HepG2 (cell line): ENCODE measurements around the gene MLX. TPM values are rescaled to one million over a fixed set of nuclear protein-coding genes. Genes with fewer than 3 reads are reported as not detected.
A peak's percentile ranks its signal among the peaks of the same experiment; 100 is the strongest.

ENCODE experiments used
- ATAC-seq: fragments of 200-7000 bp; cut with Tn5 transposase; 3 replicates; pipeline ENCODE4 v1.9.1; 2020; ENCODE audit warnings: mild to moderate bottlenecking, moderate library complexity
- BruUV-seq: library from RNA; stranded (reverse); fragments of 400-500 nt; replicated peaks from 2 replicates; lab custom pipeline; 2021; lab: Mats Ljungman, UMichigan
- CTCF ChIA-PET: fragments of 300-600 bp; formaldehyde crosslinking; extraction: SDS; loops from one replicate; lab custom pipeline; 2021; ENCODE audit warnings: low total read pairs, inconsistent platforms, low intra/inter-chr PET ratio; lab: Yijun Ruan, JAX
- POLR2A ChIA-PET: fragments of 350-600 bp; sonication (Branson Sonifier 250); formaldehyde crosslinking; loops from one replicate; lab custom pipeline; 2020; ENCODE audit warnings: antibody characterized with exemption, inconsistent platforms; lab: Yijun Ruan, JAX
- DNase-seq: peaks from one replicate; pipeline ENCODE4 v3.0.0-alpha.2; 2015; ENCODE audit warnings: low spot score
- FAIRE-seq: peaks from 3 replicates; lab custom pipeline; 2011; peaks lifted over from hg19 to GRCh38; lab: Jason Lieb, UNC
- H2AFZ ChIP-seq: one replicate; pipeline ENCODE4 v1.6.1; 2011; ENCODE audit warnings: low read length, inconsistent platforms
- H3K27ac ChIP-seq: fragments of 300-600 bp; 3 replicates; pipeline ENCODE4 v1.8.0; 2011; ENCODE audit warnings: mixed run types, mild to moderate bottlenecking, mixed read lengths, low read length, inconsistent platforms; ENCODE audit not compliant: insufficient read depth; ENCODE audit errors: extremely low read length
- H3K27me3 ChIP-seq, 2 experiments: fragments of 200-600 bp in 1 of 2; 2 replicates in 1 of 2; 3 replicates in 1 of 2; pipeline versions ENCODE4 v1.6.0 to v1.8.0; 2011; ENCODE audit warnings: low read length in 2 of 2, mild to moderate bottlenecking in 2 of 2, moderate library complexity in 2 of 2, inconsistent platforms in 1 of 2; ENCODE audit not compliant: insufficient read depth in 2 of 2, control insufficient read depth in 1 of 2
- H3K36me3 ChIP-seq, 2 experiments: fragments of 200-600 bp in 1 of 2; replicated peaks in 1 of 2; 2 replicates in 1 of 2; 3 replicates in 1 of 2; pipeline versions ENCODE4 v1.5.1 to v1.8.0; 2011; ENCODE audit warnings: low read length in 2 of 2, inconsistent platforms in 1 of 2; ENCODE audit not compliant: insufficient read depth in 2 of 2, control insufficient read depth in 1 of 2
- H3K4me1 ChIP-seq: 2 replicates; pipeline ENCODE4 v1.5.1; 2012; ENCODE audit warnings: low read length, inconsistent platforms; ENCODE audit not compliant: insufficient read depth
- H3K4me2 ChIP-seq: 2 replicates; pipeline ENCODE4 v1.6.0; 2011; ENCODE audit warnings: low read depth, low read length, inconsistent platforms
- H3K4me3 ChIP-seq, 3 experiments: fragments of 200-600 bp in 1 of 3; sonication (generic), shearing (Covaris generic) in 1 of 3; replicated peaks in 1 of 3; 2 replicates each; pipeline ENCODE4 v1.5.1; 2011 to 2016; ENCODE audit warnings: low read length in 3 of 3, inconsistent platforms in 2 of 3, low read depth in 2 of 3, mild to moderate bottlenecking in 2 of 3, control low read depth in 1 of 3, mixed read lengths in 1 of 3; ENCODE audit not compliant: insufficient read depth in 1 of 3
- H3K79me2 ChIP-seq: one replicate; pipeline ENCODE4 v1.6.1; 2011; ENCODE audit warnings: low read length, inconsistent platforms; ENCODE audit not compliant: insufficient read depth
- H3K9ac ChIP-seq: 2 replicates; pipeline ENCODE4 v1.6.0; 2011; ENCODE audit warnings: mild to moderate bottlenecking, low read depth, low read length, inconsistent platforms; ENCODE audit not compliant: insufficient read depth
- H3K9me3 ChIP-seq: 2 replicates; pipeline ENCODE4 v1.5.1; 2012; ENCODE audit warnings: mild to moderate bottlenecking, low read length
- H4K20me1 ChIP-seq: 2 replicates; pipeline ENCODE4 v1.6.0; 2011; ENCODE audit warnings: inconsistent platforms, mild to moderate bottlenecking, low read length, moderate library complexity; ENCODE audit not compliant: insufficient read depth
- HDAC6 ChIP-seq: fragments of 200-600 bp; sonication (generic); IDR thresholded peaks from 2 replicates; pipeline ENCODE4 v1.7.0; 2017; ENCODE audit warnings: mild to moderate bottlenecking, antibody characterized with exemption, low read length, low read depth
- MAFK ChIP-seq, 2 experiments: IDR thresholded peaks in 1 of 2; conservative IDR thresholded peaks in 1 of 2; 2 replicates each; pipeline ENCODE4 v1.6.1; 2011; ENCODE audit warnings: improper control_type of control experiment in 2 of 2, low read length in 2 of 2
- PATZ1 ChIP-seq: sonication (generic); formaldehyde crosslinking; IDR thresholded peaks from 2 replicates; pipeline ENCODE4 v1.4.0; 2020; ENCODE audit warnings: missing genetic modification reagents
- SETDB1 ChIP-seq: sonication (generic); formaldehyde crosslinking; IDR thresholded peaks from 2 replicates; pipeline ENCODE4 v1.5.1; 2020; ENCODE audit warnings: missing genetic modification reagents, mild to moderate bottlenecking, borderline replicate concordance
- ZBTB43 ChIP-seq: sonication (generic); formaldehyde crosslinking; conservative IDR thresholded peaks from 2 replicates; pipeline ENCODE4 v1.4.0; 2020; ENCODE audit warnings: missing genetic modification reagents
- ZNF142 ChIP-seq: sonication (generic); formaldehyde crosslinking; IDR thresholded peaks from 2 replicates; pipeline ENCODE4 v1.4.0; 2020; ENCODE audit warnings: missing genetic modification reagents
- ZNF362 ChIP-seq: sonication (generic); formaldehyde crosslinking; IDR thresholded peaks from 2 replicates; pipeline ENCODE4 v1.4.0; 2020; ENCODE audit warnings: missing genetic modification reagents, mild to moderate bottlenecking, borderline replicate concordance
- WGBS: methylation state at CpG from one replicate; pipeline ENCODE4 v1.1.6; 2017; ENCODE audit warnings: low lambda C conversion rate; 5-methylcytosine and 5-hydroxymethylcytosine counted together
- in situ Hi-C: cut with HindIII; loops from 2 replicates; pipeline ENCODE4 v1.10.0; 2017; ENCODE audit warnings: low pct_unique_long_range_greater_than_20kb; ENCODE audit not compliant: extremely low pct_ligation_motif_present
- intact Hi-C: fragments of 100-400 bp; cut with micrococcal nuclease; formaldehyde crosslinking; loops from one replicate; pipeline ENCODE4 v1.10.0; 2022; ENCODE audit not compliant: unreplicated experiment
- polyA plus RNA-seq, 8 experiments: library from polyadenylated mRNA; depleted of rRNA in 3 of 8; stranded (reverse) in 7 of 8; unstranded in 1 of 8; fragments of >200 nt; fragmentation: Illumina TruSeq in 4 of 8; extraction: Trizol in 4 of 8; gene quantifications; 2 replicates each; pipeline versions ENCODE4 v1.2.1 to v1.2.3, GENCODE V29; 2011 to 2016; ENCODE audit warnings: low read depth in 4 of 8, missing spikeins in 1 of 8, mixed read lengths in 1 of 8; ENCODE audit not compliant: insufficient read depth in 1 of 8
- total RNA-seq, 5 experiments: library from RNA; depleted of rRNA; stranded (reverse); fragments of >200 nt; fragmentation: Illumina TruSeq; extraction: Trizol; gene quantifications; 2 replicates each; pipeline ENCODE4 v1.2.3, GENCODE V29; 2016; ENCODE audit warnings: low read depth in 1 of 5

MLX gene
- total and polyA plus RNA-seq, 2 of the 13 experiments (the other 11 are each of a cell fraction or from before 2014, with no cell fraction given), result 38.9 to 74.4 TPM

GRCh38 chr17:42519546-42520491 is 47.1 kb upstream of the MLX start (continued):
- TF ChIP-seq ZNF142 (CRISPR knock-in tag) (no peak), MAFK (conservative IDR thresholded peaks at IDR 0.05 in 1 of 2, IDR thresholded peaks at IDR 0.05 in 1 of 2; ENCODE audit: low read length in 2 of 2) (0 out of 4 replicates have a peak, but pooled peaks of 1 of the 2 experiments have one; percentile 23), SETDB1 (CRISPR knock-in tag) (no peak)

- peak overlapping the region; percentile 53 for H3K4me2 ChIP-seq
- peak; percentile 55 for DNase-seq
- no peak for FAIRE-seq
- TF ChIP-seq PATZ1 (CRISPR knock-in tag), result peak; percentile 59; the same call in 1 of the 2 replicates
- no peak for TF ChIP-seq HDAC6
- TF ChIP-seq ZBTB43, result no peak
- TF ChIP-seq ZNF362, result peak; percentile 61; the same call in 1 of the 2 replicates
These were observed 46.4 kb upstream of the MLX start for GRCh38 chr17:42520540-42520951.

More at GRCh38 chr17:42520540-42520951, 46.4 kb upstream of the MLX start:
- H3K79me2 ChIP-seq, result no peaks in the 10 kb centered on the region
- peaks cover 80% of the 10 kb centered on the region for H3K4me1 ChIP-seq
- in situ Hi-C loops, result loop anchor here (5.0 kb wide), 1 partner anchor 198 kb away; no protein-coding TSS in a partner anchor
- H3K9me3 ChIP-seq, result no peaks in the 10 kb centered on the region
- no peak overlapping the region for H2AFZ ChIP-seq
- ChIA-PET POLR2A (interaction anchor here (1.0 to 4.3 kb wide), 16 partner anchors 11 to 272 kb away, joined by 3 to 52 read pairs (median 6); partner anchors contain the start of genes CAVIN1, NAGLU, RETREG3 and STAT3), CTCF (no interaction called here)
- intact Hi-C loops, result no loop called here
- H3K4me3 ChIP-seq, result no peak overlapping the region
- H3K27me3 ChIP-seq, result no peaks in the 10 kb centered on the region
- H3K27ac ChIP-seq, result peak overlapping the region; percentile 70
- WGBS, result 62% methylated on average over 9 of the region's 9 CpGs
- peak overlapping the region; percentile 54; the same call in 1 of the 2 replicates for H3K9ac ChIP-seq
- no peaks in the 10 kb centered on the region for H4K20me1 ChIP-seq
- peak; percentile 44 for ATAC-seq
- peaks cover 9 to 10% of the 10 kb centered on the region in 2 experiments; a peak in 4 of 5 replicates for H3K36me3 ChIP-seq
- BruUV-seq, result TSS peak; percentile 9
